Endothelial cell of umbilical vein (primary cell): Measurements from ENCODE around the gene DCHS1.

Experiments
- EZH2 ChIP-seq: IDR thresholded peaks from 2 replicates; pipeline ENCODE4 v1.6.1; 2012; ENCODE audit warnings: borderline replicate concordance, low read depth, mild to moderate bottlenecking, moderate library complexity, low read length, inconsistent platforms; ENCODE audit not compliant: severe bottlenecking
- FOS ChIP-seq: IDR thresholded peaks from 2 replicates; pipeline ENCODE4 v1.6.1; 2011; ENCODE audit warnings: mild to moderate bottlenecking, low read length, moderate library complexity, borderline replicate concordance; ENCODE audit not compliant: insufficient read depth
- JUN ChIP-seq: IDR thresholded peaks from 2 replicates; pipeline ENCODE4 v1.6.1; 2011; ENCODE audit warnings: borderline replicate concordance, low read depth; ENCODE audit not compliant: insufficient read length, insufficient read depth
- MAX ChIP-seq: IDR thresholded peaks from 2 replicates; pipeline ENCODE4 v1.6.1; 2011; ENCODE audit not compliant: insufficient read depth, insufficient read length
- MYC ChIP-seq: IDR thresholded peaks from one replicate; pipeline ENCODE4 v1.6.1; 2011; ENCODE audit warnings: mild to moderate bottlenecking, low read depth, low read length
- POLR2A ChIP-seq: IDR thresholded peaks from 2 replicates; pipeline ENCODE4 v1.6.1; 2012; ENCODE audit warnings: low read depth, mild to moderate bottlenecking, control low read depth, low read length
- POLR2AphosphoS5 ChIP-seq: IDR thresholded peaks from 2 replicates; pipeline ENCODE4 v1.6.1; 2012; ENCODE audit warnings: low read depth, mild to moderate bottlenecking, control low read depth, low read length, moderate library complexity; ENCODE audit not compliant: insufficient read depth
- TF ChIP-seq, protein P1 (sequence below), 2 donors: IDR thresholded peaks; 1 replicate in 1 of 2; 2 replicates in 1 of 2; pipeline ENCODE4 v1.5.1; 2011; ENCODE audit warnings: low read length in 2 of 2, mild to moderate bottlenecking in 2 of 2, moderate library complexity in 2 of 2, control low read depth in 1 of 2, inconsistent platforms in 1 of 2, low read depth in 1 of 2; ENCODE audit not compliant: insufficient read depth in 1 of 2; ENCODE audit errors: extremely low read depth in 1 of 2

GRCh38 chr11:6653656-6654055, 2.0 kb downstream of the DCHS1 start:
- TF ChIP-seq, protein P1, sequence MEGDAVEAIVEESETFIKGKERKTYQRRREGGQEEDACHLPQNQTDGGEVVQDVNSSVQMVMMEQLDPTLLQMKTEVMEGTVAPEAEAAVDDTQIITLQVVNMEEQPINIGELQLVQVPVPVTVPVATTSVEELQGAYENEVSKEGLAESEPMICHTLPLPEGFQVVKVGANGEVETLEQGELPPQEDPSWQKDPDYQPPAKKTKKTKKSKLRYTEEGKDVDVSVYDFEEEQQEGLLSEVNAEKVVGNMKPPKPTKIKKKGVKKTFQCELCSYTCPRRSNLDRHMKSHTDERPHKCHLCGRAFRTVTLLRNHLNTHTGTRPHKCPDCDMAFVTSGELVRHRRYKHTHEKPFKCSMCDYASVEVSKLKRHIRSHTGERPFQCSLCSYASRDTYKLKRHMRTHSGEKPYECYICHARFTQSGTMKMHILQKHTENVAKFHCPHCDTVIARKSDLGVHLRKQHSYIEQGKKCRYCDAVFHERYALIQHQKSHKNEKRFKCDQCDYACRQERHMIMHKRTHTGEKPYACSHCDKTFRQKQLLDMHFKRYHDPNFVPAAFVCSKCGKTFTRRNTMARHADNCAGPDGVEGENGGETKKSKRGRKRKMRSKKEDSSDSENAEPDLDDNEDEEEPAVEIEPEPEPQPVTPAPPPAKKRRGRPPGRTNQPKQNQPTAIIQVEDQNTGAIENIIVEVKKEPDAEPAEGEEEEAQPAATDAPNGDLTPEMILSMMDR (IDR thresholded peaks at IDR 0.05; ENCODE audit: extremely low read depth in 1 of 2, insufficient read depth in 1 of 2, low read depth in 1 of 2, low read length in 2 of 2): no peak
- TF ChIP-seq EZH2: no peak
- TF ChIP-seq POLR2A: no peak
- TF ChIP-seq POLR2AphosphoS5: no peak
- no peak for TF ChIP-seq MAX
- TF ChIP-seq FOS: no peak
- TF ChIP-seq MYC: no peak
- no peak for TF ChIP-seq JUN
